Caco-2 (cell line): ENCODE results near the gene LRRC31. TPM values are rescaled to one million over a fixed set of nuclear protein-coding genes. Genes with fewer than 3 reads are reported as not detected.

Source experiments
- BruUV-seq: library from RNA; stranded (reverse); fragments of 400-500 nt; replicated peaks from 2 replicates; lab custom pipeline; 2021; lab: Mats Ljungman, UMichigan
- CTCF ChIA-PET: fragments of 300-600 bp; sonication (Branson Sonifier 250); formaldehyde crosslinking; loops from one replicate; lab custom pipeline; 2022; ENCODE audit warnings: antibody characterized with exemption; lab: Charles Lee
- POLR2A ChIA-PET: fragments of 300-600 bp; sonication (Branson Sonifier 250); formaldehyde crosslinking; loops from one replicate; lab custom pipeline; 2022; ENCODE audit warnings: antibody characterized with exemption; lab: Charles Lee
- DNase-seq, 2 experiments: peaks; one replicate each; pipeline versions ENCODE4 v3.0.0 to v3.0.0-alpha.2; 2020 to 2022
- H3K27me3 ChIP-seq: replicated peaks from 2 replicates; pipeline ENCODE4 v1.6.0; 2011; ENCODE audit warnings: low read length; ENCODE audit not compliant: control insufficient read depth, insufficient read depth
- H3K36me3 ChIP-seq: 2 replicates; pipeline ENCODE4 v1.5.1; 2011; ENCODE audit warnings: low read length; ENCODE audit not compliant: control insufficient read depth, insufficient read depth
- H3K4me1 ChIP-seq: fragments of 250-450 bp; sonication (Bioruptor Pico); 2 replicates; pipeline ENCODE4 v1.5.1; 2020; ENCODE audit warnings: mild to moderate bottlenecking
- H3K4me3 ChIP-seq: 2 replicates; pipeline ENCODE4 v1.5.1; 2011; ENCODE audit warnings: low read depth, mild to moderate bottlenecking, control low read depth, low read length
- H3K9me3 ChIP-seq: fragments of 250-450 bp; sonication (Bioruptor Pico); 2 replicates; pipeline ENCODE4 v1.5.1; 2020; ENCODE audit warnings: mild to moderate bottlenecking, moderate library complexity
- H3K27ac Mint-ChIP-seq: one replicate; pipeline ENCODE4 v1.8.0; 2022; ENCODE audit warnings: mixed read lengths; ENCODE audit not compliant: unreplicated experiment
- H3K27me3 Mint-ChIP-seq: one replicate; pipeline ENCODE4 v1.8.0; 2022; ENCODE audit warnings: mixed read lengths; ENCODE audit not compliant: insufficient read depth, unreplicated experiment
- H3K36me3 Mint-ChIP-seq: one replicate; pipeline ENCODE4 v1.8.0; 2022; ENCODE audit warnings: mild to moderate bottlenecking, mixed read lengths; ENCODE audit not compliant: insufficient read depth, unreplicated experiment
- H3K4me1 Mint-ChIP-seq: one replicate; pipeline ENCODE4 v1.8.0; 2022; ENCODE audit warnings: low read depth, mixed read lengths; ENCODE audit not compliant: unreplicated experiment
- H3K4me3 Mint-ChIP-seq: one replicate; pipeline ENCODE4 v1.8.0; 2022; ENCODE audit warnings: mild to moderate bottlenecking, moderate library complexity, mixed read lengths; ENCODE audit not compliant: unreplicated experiment
- H3K9me3 Mint-ChIP-seq: one replicate; pipeline ENCODE4 v1.8.0; 2022; ENCODE audit warnings: mixed read lengths; ENCODE audit not compliant: unreplicated experiment
- intact Hi-C: fragments of 100-400 bp; cut with micrococcal nuclease; formaldehyde crosslinking; loops from one replicate; pipeline ENCODE4 v1.10.0; 2022; ENCODE audit not compliant: unreplicated experiment
- total RNA-seq: library from RNA; stranded (reverse); gene quantifications from 2 replicates; pipeline ENCODE4 v1.2.3, GENCODE V29; 2022
- TF ChIP-seq, protein P1 (sequence below), 2 experiments: fragments of 200-600 bp in 1 of 2; IDR thresholded peaks; 1 replicate in 1 of 2; 2 replicates in 1 of 2; pipeline versions ENCODE4 v1.5.1 to v1.8.0; 2011 to 2022; ENCODE audit warnings: antibody characterized with exemption in 1 of 2, control low read depth in 1 of 2, inconsistent platforms in 1 of 2, low read depth in 1 of 2, low read length in 1 of 2, mild to moderate bottlenecking in 1 of 2, moderate library complexity in 1 of 2; ENCODE audit not compliant: insufficient read depth in 1 of 2, severe bottlenecking in 1 of 2, unreplicated experiment in 1 of 2

The LRRC31 gene
- total RNA-seq, 1 experiment from 2014 or later: 0.64 TPM

DNA sequence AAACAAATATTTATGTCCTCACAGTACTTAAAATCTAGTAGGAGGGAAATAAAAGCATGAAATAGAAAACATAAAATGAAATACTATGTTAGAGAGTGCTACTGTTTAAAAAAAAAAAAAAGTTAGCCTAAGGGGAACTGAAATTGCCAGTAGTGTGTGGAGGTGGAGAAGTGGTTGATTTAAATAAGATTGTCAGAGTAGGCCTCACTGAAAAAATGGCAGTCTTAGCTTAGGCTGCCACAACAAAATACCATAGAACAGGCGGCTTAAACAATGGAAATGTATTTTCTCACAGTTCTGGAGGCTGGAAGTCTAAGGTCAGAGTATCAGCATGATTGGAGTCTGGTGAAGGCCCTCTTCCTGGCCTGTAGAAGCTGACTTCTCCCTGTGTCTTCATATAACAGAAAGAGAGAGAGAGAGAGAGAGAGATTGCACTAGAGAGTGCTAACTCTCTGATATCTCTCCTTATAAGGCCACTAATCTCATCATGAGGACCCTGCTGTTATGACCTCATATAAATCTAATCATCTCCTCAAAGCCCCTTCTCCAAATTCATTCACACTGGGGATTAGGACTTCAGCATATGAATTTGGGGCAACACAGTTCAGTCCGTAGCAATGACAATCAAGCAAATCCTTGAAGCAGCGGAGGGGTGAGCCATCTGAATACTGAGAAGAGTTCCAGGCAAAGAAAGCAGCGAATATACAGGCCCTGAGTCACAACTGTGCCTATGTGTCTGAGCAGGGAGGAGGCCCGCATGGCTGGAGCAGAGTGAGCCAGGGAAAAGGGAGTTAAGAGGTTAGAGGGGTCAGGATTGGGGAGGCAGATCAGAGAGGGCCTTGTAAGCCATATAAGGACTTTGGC, 33.4 kb downstream of the LRRC31 start:
- intact Hi-C loops: no loop called here
- no peaks in the 10 kb centered on the region for H3K27me3 ChIP-seq
- H3K4me3 ChIP-seq: no peak overlapping the region
- peaks cover 14% of the 10 kb centered on the region for H3K27me3 Mint-ChIP-seq
- POLR2A ChIA-PET: no interaction called here
- no peak overlapping the region for H3K27ac Mint-ChIP-seq
- H3K36me3 ChIP-seq: no peaks in the 10 kb centered on the region
- no TSS peak for BruUV-seq
- no peak overlapping the region for H3K4me3 Mint-ChIP-seq
- H3K4me1 ChIP-seq: no peaks in the 10 kb centered on the region
- CTCF ChIA-PET: no interaction called here
- H3K9me3 Mint-ChIP-seq: no peaks in the 10 kb centered on the region
- no peaks in the 10 kb centered on the region for H3K9me3 ChIP-seq
- H3K4me1 Mint-ChIP-seq: no peaks in the 10 kb centered on the region
- TF ChIP-seq, protein P1, sequence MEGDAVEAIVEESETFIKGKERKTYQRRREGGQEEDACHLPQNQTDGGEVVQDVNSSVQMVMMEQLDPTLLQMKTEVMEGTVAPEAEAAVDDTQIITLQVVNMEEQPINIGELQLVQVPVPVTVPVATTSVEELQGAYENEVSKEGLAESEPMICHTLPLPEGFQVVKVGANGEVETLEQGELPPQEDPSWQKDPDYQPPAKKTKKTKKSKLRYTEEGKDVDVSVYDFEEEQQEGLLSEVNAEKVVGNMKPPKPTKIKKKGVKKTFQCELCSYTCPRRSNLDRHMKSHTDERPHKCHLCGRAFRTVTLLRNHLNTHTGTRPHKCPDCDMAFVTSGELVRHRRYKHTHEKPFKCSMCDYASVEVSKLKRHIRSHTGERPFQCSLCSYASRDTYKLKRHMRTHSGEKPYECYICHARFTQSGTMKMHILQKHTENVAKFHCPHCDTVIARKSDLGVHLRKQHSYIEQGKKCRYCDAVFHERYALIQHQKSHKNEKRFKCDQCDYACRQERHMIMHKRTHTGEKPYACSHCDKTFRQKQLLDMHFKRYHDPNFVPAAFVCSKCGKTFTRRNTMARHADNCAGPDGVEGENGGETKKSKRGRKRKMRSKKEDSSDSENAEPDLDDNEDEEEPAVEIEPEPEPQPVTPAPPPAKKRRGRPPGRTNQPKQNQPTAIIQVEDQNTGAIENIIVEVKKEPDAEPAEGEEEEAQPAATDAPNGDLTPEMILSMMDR (IDR thresholded peaks at IDR 0.05; ENCODE audit: insufficient read depth in 1 of 2, low read depth in 1 of 2, low read length in 1 of 2, severe bottlenecking in 1 of 2, unreplicated experiment in 1 of 2): no peak
- DNase-seq: no peak
- no peaks in the 10 kb centered on the region for H3K36me3 Mint-ChIP-seq

DNA sequence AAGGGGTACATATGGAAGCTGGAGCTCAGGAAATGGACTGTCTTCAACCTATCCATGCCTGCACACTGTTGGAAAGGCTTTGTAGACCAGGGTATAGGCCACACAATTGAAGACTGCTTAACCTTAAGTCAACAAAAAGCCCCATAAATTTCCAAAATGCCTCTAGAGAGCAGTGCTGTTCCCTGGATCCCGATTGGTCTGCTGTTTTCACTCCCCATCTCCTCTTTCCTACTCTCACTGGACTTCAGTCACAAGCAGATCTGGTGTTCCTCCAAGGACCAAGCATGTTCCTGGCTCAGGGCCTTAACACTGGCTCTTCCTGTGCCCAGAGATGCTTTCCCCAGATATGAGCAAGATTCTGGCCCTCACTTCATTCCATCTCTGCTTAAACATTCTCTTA, 34.2 kb downstream of the LRRC31 start:
- no peak overlapping the region for H3K27ac Mint-ChIP-seq
- H3K27me3 Mint-ChIP-seq: peaks cover 6% of the 10 kb centered on the region
- POLR2A ChIA-PET: no interaction called here

DNA sequence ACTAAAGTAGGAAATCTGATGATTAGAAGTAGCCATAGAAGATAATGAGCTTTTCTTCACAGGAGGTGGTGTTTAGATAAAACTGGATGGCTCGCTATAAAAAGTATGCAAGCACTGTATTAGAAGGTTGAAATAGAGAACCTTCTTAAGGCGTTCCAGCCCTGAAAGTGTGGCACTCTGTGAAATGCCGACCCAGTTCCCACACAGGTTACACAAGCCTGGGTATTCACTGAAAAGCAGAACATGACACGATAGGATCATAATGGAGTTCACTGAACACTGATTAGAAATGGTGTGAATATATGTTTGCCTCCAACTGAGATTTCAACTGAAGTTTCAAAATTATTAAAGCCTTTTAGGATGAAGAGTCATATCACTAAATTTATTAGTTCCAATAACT, 42.0 kb downstream of the LRRC31 start:
- no peaks in the 10 kb centered on the region for H3K9me3 Mint-ChIP-seq

More for the DNA sequence above, 34.2 kb downstream of the LRRC31 start:
- DNase-seq: no peak
- no peaks in the 10 kb centered on the region for H3K4me1 Mint-ChIP-seq
- no peak overlapping the region for H3K4me3 ChIP-seq
- H3K27me3 ChIP-seq: no peaks in the 10 kb centered on the region
- BruUV-seq: no TSS peak
- H3K36me3 Mint-ChIP-seq: no peaks in the 10 kb centered on the region
- H3K4me3 Mint-ChIP-seq: no peak overlapping the region
- no peaks in the 10 kb centered on the region for H3K4me1 ChIP-seq
- no peaks in the 10 kb centered on the region for H3K9me3 ChIP-seq
- intact Hi-C loops: no loop called here
- H3K36me3 ChIP-seq: no peaks in the 10 kb centered on the region
- TF ChIP-seq, protein P1 (IDR thresholded peaks at IDR 0.05; ENCODE audit: insufficient read depth in 1 of 2, low read depth in 1 of 2, low read length in 1 of 2, severe bottlenecking in 1 of 2, unreplicated experiment in 1 of 2): no peak
- H3K9me3 Mint-ChIP-seq: no peaks in the 10 kb centered on the region
- CTCF ChIA-PET: no interaction called here

More for the DNA sequence above, 42.0 kb downstream of the LRRC31 start:
- TF ChIP-seq, protein P1 (IDR thresholded peaks at IDR 0.05; ENCODE audit: insufficient read depth in 1 of 2, low read depth in 1 of 2, low read length in 1 of 2, severe bottlenecking in 1 of 2, unreplicated experiment in 1 of 2): no peak
- Histone ChIP-seq H3K36me3 (no peaks in the 10 kb centered on the region), H3K4me3 (no peak overlapping the region), H3K9me3 (no peaks in the 10 kb centered on the region), H3K4me1 (no peaks in the 10 kb centered on the region), H3K27me3 (no peaks in the 10 kb centered on the region)
- intact Hi-C loops: no loop called here
- Mint-ChIP-seq H3K4me3 (no peak overlapping the region), H3K27me3 (peaks cover 6% of the 10 kb centered on the region), H3K36me3 (no peaks in the 10 kb centered on the region), H3K4me1 (no peaks in the 10 kb centered on the region), H3K27ac (no peak overlapping the region)
- ChIA-PET POLR2A (no interaction called here), CTCF (no interaction called here)
- BruUV-seq: no TSS peak
- no peak for DNase-seq
